DMS53 treated with DMSO at 0.1 percent for 48 hours (cell line): Measurements from ENCODE around the gene LRP6.
"Not testable (repeated sequence)": the region's sequence is repeated elsewhere in the genome, so short reads cannot be mapped to it uniquely, and the experiment has no call there.

ENCODE experiments used
- DNase-seq: peaks from one replicate; lab custom pipeline; 2025; ENCODE audit not compliant: unreplicated experiment; lab: John Stamatoyannopoulos, UW

The LRP6 gene

DNA sequence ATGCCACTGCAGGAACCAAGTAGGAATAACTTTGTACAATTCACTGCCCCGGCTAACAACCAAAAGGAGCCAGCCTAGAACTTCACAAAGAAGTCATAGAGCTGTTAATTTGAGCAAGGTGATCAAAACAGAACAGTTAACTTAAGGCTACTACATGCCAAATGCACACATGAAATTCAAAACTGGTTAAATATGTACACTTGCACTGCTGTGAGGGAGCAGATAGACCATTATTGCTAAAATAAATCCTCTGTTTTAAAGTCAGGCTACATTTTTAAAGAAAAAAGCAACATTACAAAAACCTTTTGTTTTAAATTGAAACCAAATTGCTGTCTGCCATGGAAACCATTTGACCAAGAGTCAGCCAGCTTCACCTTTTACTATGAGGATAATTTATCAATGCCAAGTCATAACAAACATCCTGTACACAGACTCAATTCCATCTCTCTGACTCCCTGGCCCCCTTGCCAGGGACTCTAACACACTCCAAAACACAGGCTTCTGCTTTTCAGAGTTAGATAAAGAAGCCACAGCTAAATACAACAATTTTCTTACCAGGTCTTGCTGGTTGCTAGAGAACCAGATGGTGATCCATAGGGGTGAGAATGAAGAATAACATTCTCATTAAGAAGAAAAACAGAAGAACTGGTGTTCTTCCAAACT lies 84.0 kb downstream of the LRP6 start:
- DNase-seq = no peak

DNA sequence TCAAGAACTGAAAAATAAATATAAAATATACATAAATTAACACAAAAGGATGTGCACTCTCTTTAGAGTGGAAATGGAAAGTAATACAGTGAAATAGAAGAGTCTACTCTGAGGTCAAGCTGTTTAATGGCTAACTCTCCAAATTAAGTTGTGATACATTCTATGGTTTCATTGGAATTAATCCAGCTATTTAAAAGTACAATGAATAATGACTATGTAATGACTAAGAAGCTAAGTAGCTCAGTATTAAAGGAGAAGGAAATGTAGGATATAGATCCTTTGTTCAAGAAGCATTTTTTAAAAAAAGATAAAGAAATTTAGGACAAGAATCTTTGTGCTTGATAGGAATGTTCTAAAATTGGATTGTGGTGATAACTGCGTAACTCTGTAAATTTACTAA lies 85.3 kb downstream of the LRP6 start:
- DNase-seq = no peak

DNA sequence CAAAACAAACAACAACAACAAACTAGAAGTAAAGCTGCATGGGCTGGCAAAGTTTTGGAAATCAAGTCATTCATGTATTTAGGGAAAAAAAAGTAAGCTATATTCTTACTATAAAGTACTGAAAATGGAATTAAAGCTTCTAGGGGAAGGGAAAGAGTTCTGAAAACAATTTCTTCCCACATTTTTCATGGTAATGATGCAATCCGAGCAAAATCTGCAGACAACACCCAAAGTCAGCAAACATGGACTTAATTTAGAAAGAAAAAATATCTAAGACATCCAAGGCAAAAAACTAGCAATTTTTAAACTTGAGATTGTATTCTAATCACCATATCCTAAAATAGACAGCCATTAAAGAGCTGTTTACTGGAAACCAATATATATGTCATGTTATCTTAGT lies 86.3 kb downstream of the LRP6 start:
- DNase-seq = no peak

DNA sequence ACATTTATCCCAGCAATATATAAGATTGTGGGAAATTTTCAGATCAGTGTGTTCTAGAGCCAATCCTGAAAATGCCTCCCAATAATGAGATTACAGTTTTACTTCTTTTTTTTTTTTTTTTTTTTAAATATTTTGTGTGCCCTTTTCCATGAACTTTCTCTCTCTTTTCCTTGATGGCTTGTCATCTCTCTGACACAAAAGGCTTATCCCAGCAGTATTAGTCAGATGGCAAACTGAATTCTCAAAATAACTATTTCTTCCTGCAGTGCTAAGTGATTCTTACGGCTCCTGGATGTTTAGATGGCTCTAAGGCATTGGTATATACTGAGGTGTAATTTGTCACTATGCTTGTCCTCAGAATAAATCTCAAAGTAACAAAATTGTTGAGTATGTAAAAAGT lies 86.7 kb downstream of the LRP6 start:
- no peak for DNase-seq

DNA sequence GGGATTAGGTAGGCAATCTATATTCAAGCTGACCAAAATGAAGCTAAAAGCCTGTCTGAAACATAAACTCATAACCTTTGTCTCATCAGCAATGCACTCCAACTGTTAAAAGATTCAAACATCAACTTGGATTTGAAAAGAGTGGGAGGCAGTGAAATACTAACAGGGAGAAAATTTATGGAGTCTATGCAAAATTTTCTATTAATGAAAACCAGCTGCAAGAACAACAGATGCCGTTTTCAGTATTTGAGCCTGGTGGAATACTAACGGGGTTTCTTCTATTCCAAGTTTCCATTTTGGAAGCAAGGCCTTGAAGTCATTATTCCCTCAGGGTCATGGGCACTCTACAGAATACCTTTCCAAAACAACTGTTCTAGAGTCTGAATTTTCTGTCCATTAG lies 88.3 kb downstream of the LRP6 start:
- no peak for DNase-seq

- no peak for DNase-seq
Measured at GRCh38 chr12:12176402-12176801, 90.4 kb downstream of the LRP6 start.

DNA sequence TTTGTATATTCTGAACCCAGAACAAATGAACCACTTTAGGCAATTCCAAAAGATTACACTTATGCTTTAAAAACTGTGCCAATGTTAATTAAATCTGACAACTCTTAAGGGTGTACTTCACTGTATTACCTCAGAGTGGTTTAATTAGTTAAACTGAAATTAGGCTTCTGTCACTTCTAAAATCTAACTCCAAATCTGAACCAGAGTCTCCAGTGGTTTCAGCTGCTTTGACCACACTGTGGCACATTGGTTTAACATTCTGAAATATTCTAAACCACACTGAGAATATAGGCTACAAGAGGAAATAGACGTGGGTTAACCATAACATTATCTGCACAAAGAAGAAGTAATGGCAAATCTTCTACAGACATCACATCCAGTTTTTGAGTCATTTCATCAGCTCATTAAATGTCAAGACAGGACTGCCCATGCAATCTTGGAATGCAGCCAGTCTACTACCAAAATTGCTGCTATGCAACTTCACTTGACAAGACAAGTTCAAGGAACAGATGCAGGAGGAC lies 94.8 kb downstream of the LRP6 start:
- DNase-seq = no peak

GRCh38 chr12:12167847-12168246 lies 99.0 kb downstream of the LRP6 start:
- peak; percentile 86 for DNase-seq

- DNase-seq = no peak
Measured at GRCh38 chr12:12166751-12167150, 100.1 kb downstream of the LRP6 start.

GRCh38 chr12:12159988-12160387 lies 106.9 kb downstream of the LRP6 start:
- DNase-seq = no peak

- DNase-seq = no peak
Measured at GRCh38 chr12:12158858-12159257, 108.0 kb downstream of the LRP6 start.

GRCh38 chr12:12157424-12157823 lies 109.4 kb downstream of the LRP6 start:
- DNase-seq = no peak

GRCh38 chr12:12156828-12157227 lies 110.0 kb downstream of the LRP6 start:
- peak; percentile 16 for DNase-seq

DNA sequence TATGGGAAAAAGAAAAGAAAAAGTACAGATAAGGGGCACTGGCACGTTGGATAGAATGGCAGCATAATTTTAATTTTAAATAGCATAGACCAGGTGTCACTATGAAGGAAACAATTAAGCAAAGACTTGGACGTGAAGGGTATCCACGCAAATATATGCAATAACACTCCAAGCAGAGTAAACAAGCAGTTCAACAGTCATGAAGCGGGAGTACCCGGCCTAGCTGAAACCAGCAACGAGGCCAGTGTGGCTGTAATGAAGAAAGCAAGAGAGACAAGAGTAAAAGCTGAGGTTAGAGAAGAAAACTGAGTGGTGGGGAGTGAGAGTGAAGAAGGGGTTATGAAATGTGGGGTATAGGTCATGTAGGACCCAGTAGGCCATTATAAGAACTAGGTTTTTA lies 110.7 kb downstream of the LRP6 start:
- peak; percentile 55 for DNase-seq

GRCh38 chr12:12153596-12153995 lies 113.2 kb downstream of the LRP6 start:
- DNase-seq = no peak

- no peak for DNase-seq
Measured at GRCh38 chr12:12147111-12147510, 119.7 kb downstream of the LRP6 start.

DNA sequence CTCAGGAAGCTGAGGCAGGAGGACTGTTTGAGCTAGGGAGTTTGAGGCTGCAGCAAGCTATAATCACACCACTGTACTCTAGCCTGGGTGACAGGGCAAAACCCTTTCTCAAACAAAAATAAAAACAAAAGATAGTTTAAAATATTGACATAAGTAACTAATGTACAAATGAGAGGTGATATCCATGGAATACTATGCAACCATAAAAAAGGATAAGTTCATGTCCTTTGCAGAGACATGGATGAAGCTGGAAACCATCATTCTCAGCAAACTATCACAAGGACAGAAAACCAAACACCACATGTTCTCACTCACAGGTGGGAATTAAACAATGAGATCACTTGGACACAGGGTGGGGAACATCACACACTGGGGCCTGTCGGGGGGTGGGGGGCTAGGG lies 122.3 kb downstream of the LRP6 start:
- not testable (repeated sequence) for DNase-seq

GRCh38 chr12:12141000-12141399 lies 125.8 kb downstream of the LRP6 start:
- no peak for DNase-seq

DNA sequence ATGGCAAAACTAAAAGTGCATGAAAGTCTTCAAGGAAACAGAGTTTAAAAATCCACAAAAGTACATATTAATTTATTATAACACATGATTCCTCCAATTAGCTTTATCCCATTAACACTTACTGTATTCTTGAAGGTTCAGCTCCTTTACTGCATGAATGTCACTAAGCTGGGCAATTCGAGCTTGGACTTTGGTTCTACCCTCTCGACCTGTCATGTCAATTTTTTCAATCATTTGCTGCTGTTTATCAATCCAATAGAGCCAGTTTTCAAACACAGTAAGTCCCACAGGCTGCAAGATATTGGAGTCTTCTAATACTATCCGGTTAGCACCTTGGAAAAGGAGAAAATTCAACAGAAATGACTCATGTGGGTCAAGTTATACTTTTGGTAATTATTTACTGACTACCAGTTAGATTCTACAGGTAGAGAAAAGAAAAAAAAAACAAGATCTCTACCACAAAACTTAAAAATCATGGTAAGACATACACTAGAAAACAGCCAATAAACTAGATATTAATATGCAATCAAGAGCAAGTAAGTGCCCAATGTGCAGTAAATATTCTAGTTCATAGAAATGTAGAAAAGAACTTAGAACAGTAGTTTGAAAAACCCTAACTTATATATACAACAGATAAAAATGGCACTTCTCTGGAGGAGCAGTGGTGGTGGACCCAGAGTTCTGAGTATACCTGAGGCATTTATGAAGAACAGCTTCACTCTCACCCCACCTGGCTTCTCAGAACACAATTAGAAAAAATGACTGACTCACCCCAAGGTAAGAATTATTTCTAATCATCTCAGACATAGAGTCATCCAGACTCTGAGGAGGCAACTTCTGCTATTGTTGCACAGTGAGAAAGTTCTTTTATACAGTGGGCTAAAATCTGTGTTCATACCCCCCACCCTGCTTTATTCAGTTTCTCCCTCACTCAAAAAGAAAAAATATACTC lies 128.4 kb downstream of the LRP6 start:
- no peak for DNase-seq

DNA sequence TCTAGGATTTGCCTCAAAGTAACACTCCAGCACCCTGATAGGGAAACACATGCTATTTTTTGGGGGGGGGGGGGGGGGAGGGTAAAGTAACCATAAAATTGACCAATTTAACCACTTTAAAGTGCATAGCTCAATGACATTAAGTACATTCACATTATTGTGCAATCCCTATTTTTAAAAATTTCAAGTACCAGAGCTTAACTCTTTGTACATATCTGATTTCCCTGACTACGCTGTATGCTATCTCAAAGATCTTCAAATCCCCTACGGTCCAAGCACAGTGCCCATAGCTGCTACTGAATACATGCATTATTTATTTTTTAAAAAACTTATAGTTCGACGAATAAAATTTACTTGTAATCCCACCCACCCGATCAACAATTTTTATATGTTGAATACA lies 133.1 kb downstream of the LRP6 start:
- DNase-seq = no peak

DNA sequence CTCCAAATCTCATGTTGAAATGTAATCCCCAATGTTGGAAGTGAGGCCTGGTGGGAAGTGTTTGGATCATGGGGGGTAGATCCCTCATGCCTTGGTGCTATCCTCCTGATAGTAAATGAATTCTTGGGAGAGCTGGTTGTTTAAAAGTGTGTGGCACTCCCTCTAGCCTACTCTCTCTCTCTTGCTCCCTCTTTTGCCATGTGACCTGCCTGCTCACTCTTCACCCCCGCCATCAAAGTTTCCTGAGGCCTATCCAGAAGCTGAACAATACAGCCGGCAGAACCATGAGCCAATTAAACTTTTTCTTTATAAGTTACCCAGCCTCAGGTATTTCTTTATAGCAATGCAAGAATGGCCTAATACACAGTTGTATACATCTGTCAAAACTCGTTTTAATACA lies 133.6 kb downstream of the LRP6 start:
- no peak for DNase-seq

DNA sequence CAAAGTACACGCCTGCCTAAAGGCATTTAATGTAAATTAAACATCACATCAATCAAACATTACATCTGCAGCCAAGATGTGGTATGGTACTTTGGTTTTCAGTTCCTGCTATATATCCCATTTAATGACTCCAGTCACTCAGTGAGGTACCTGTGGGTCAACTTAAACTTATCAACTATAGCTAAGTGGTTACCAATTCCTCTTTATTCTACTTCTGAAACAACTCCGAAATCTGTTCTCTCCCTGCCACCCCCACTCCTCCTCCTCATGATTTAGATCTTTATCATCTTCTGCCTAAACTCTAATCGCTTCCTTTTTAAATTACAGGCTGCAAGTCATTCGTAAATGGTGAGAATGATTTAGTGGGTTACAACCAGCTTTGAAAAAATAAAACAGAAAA lies 138.2 kb downstream of the LRP6 start:
- DNase-seq = no peak
